Liver (tissue), 9 donors: ENCODE measurements around the gene TH. TPM values are rescaled to one million over a fixed set of nuclear protein-coding genes. Genes with fewer than 3 reads are reported as not detected.

Source experiments
- DNase-seq: peaks from one replicate; pipeline ENCODE4 v3.0.0-alpha.2; 2017; ENCODE audit warnings: low spot score
- H3K27ac ChIP-seq, 2 donors: one replicate each; pipeline ENCODE4 v1.7.0; 2013; ENCODE audit warnings: inconsistent platforms in 2 of 2, low read length in 2 of 2, control low read depth in 1 of 2, low read depth in 1 of 2, mild to moderate bottlenecking in 1 of 2
- H3K27me3 ChIP-seq, 4 donors: one replicate each; pipeline versions ENCODE4 v1.6.1 to v1.7.0; 2013; ENCODE audit warnings: low read length in 3 of 4, inconsistent platforms in 1 of 4, mild to moderate bottlenecking in 1 of 4, moderate library complexity in 1 of 4; ENCODE audit not compliant: control insufficient read depth in 4 of 4, insufficient read depth in 4 of 4
- H3K36me3 ChIP-seq, 4 donors: one replicate each; pipeline versions ENCODE4 v1.6.1 to v1.7.0; 2013; ENCODE audit warnings: low read length in 3 of 4, mild to moderate bottlenecking in 3 of 4, low read depth in 1 of 4, moderate library complexity in 1 of 4; ENCODE audit not compliant: control insufficient read depth in 4 of 4, insufficient read depth in 3 of 4
- H3K4me1 ChIP-seq, 4 donors: one replicate each; pipeline versions ENCODE4 v1.6.1 to v1.7.0; 2013; ENCODE audit warnings: low read length in 3 of 4, mild to moderate bottlenecking in 3 of 4, moderate library complexity in 1 of 4; ENCODE audit not compliant: control insufficient read depth in 4 of 4, insufficient read depth in 4 of 4
- H3K4me3 ChIP-seq, 3 donors: one replicate each; pipeline versions ENCODE4 v1.6.1 to v1.7.0; 2013; ENCODE audit warnings: low read length in 3 of 3, control low read depth in 1 of 3, low read depth in 1 of 3, mild to moderate bottlenecking in 1 of 3
- H3K9ac ChIP-seq, 2 donors: one replicate each; pipeline ENCODE4 v1.7.0; 2013; ENCODE audit warnings: low read length in 2 of 2, mild to moderate bottlenecking in 2 of 2, moderate library complexity in 2 of 2, control low read depth in 1 of 2, low read depth in 1 of 2
- H3K9me3 ChIP-seq, 4 donors: one replicate each; pipeline versions ENCODE4 v1.6.1 to v1.7.0; 2013; ENCODE audit warnings: low read length in 3 of 4; ENCODE audit not compliant: control insufficient read depth in 4 of 4
- EGR1 ChIP-seq, 2 donors: IDR thresholded peaks; 2 replicates each; pipeline ENCODE4 v1.6.1; 2016 to 2018; ENCODE audit warnings: antibody characterized with exemption in 2 of 2, low read depth in 2 of 2
- FOXA1 ChIP-seq: IDR thresholded peaks from 2 replicates; pipeline ENCODE4 v1.6.1; 2016; ENCODE audit warnings: antibody characterized with exemption
- FOXA2 ChIP-seq: IDR thresholded peaks from 2 replicates; pipeline ENCODE4 v1.6.1; 2016; ENCODE audit warnings: antibody characterized with exemption
- GABPA ChIP-seq, 2 donors: IDR thresholded peaks in 1 of 2; conservative IDR thresholded peaks in 1 of 2; 2 replicates each; pipeline ENCODE4 v1.6.1; 2016; ENCODE audit warnings: antibody characterized with exemption in 2 of 2, mild to moderate bottlenecking in 1 of 2, moderate library complexity in 1 of 2
- HNF4A ChIP-seq, 2 donors: conservative IDR thresholded peaks; 2 replicates each; pipeline ENCODE4 v1.6.1; 2016; ENCODE audit warnings: antibody characterized with exemption in 2 of 2, mild to moderate bottlenecking in 2 of 2
- HNF4G ChIP-seq: IDR thresholded peaks from 2 replicates; pipeline ENCODE4 v1.6.1; 2016; ENCODE audit warnings: antibody characterized with exemption
- JUND ChIP-seq, 2 donors: IDR thresholded peaks; 2 replicates each; pipeline ENCODE4 v1.6.1; 2016; ENCODE audit warnings: antibody characterized with exemption in 2 of 2
- NR2F2 ChIP-seq: IDR thresholded peaks from 2 replicates; pipeline ENCODE4 v1.6.1; 2016; ENCODE audit warnings: antibody characterized with exemption
- RAD21 ChIP-seq, 2 donors: IDR thresholded peaks; 2 replicates each; pipeline ENCODE4 v1.6.1; 2016; ENCODE audit warnings: antibody characterized with exemption in 2 of 2, mild to moderate bottlenecking in 2 of 2
- RXRA ChIP-seq, 2 donors: IDR thresholded peaks; 2 replicates each; pipeline ENCODE4 v1.6.1; 2017 to 2018; ENCODE audit warnings: antibody characterized with exemption in 2 of 2, mild to moderate bottlenecking in 1 of 2
- SP1 ChIP-seq: IDR thresholded peaks from 2 replicates; pipeline ENCODE4 v1.6.1; 2018; ENCODE audit warnings: antibody characterized with exemption, mild to moderate bottlenecking
- TAF1 ChIP-seq: conservative IDR thresholded peaks from 2 replicates; pipeline ENCODE4 v1.6.1; 2016; ENCODE audit warnings: antibody characterized with exemption, mild to moderate bottlenecking
- YY1 ChIP-seq: IDR thresholded peaks from 2 replicates; pipeline ENCODE4 v1.6.1; 2016; ENCODE audit warnings: antibody characterized with exemption, mild to moderate bottlenecking
- WGBS: extraction: QIAGEN DNeasy Blood & Tissue Kit; methylation state at CpG from one replicate; pipeline ENCODE4 v1.1.7; 2013; 5-methylcytosine and 5-hydroxymethylcytosine counted together
- polyA plus RNA-seq, 2 donors: library from polyadenylated mRNA; stranded (reverse) in 1 of 2; unstranded in 1 of 2; fragments of 200-250 nt in 1 of 2; fragments of >200 nt in 1 of 2; fragmentation: Nextera tagmentation in 1 of 2; extraction: Ambion mirVana in 1 of 2; gene quantifications; one replicate each; pipeline versions ENCODE4 v1.2.1 to v1.2.3, GENCODE V29; 2013 to 2015
- total RNA-seq, 2 donors: library from RNA; depleted of rRNA; stranded (reverse); fragments of >200 nt; gene quantifications; one replicate each; pipeline ENCODE4 v1.2.3, GENCODE V29; 2014
- TF ChIP-seq, protein P1 (sequence below): fragments of 150-350 bp; IDR thresholded peaks from 2 replicates; pipeline ENCODE4 v1.5.1; 2017; ENCODE audit warnings: improper control_type of control experiment, low read depth, low read length; ENCODE audit not compliant: missing input control
- TF ChIP-seq, protein P2 (sequence below): IDR thresholded peaks from 2 replicates; pipeline ENCODE4 v1.6.1; 2016; ENCODE audit warnings: antibody characterized with exemption
- TF ChIP-seq, protein P3 (sequence below): IDR thresholded peaks from 2 replicates; pipeline ENCODE4 v1.6.1; 2016; ENCODE audit warnings: antibody characterized with exemption
- TF ChIP-seq, protein P4 (sequence below): IDR thresholded peaks from 2 replicates; pipeline ENCODE4 v1.6.1; 2016; ENCODE audit warnings: antibody characterized with exemption, mild to moderate bottlenecking
- TF ChIP-seq, protein P5 (sequence below): IDR thresholded peaks from 2 replicates; pipeline ENCODE4 v1.6.1; 2016; ENCODE audit warnings: antibody characterized with exemption
- donor health status: healthy.
- donor health status: healthy.
- donor health status: healthy.
- donor health status: healthy.
- donor health status: healthy.

Gene TH
- total and polyA plus RNA-seq, 4 donors = 0.13 to 0.24 TPM; not detected in 2

DNA sequence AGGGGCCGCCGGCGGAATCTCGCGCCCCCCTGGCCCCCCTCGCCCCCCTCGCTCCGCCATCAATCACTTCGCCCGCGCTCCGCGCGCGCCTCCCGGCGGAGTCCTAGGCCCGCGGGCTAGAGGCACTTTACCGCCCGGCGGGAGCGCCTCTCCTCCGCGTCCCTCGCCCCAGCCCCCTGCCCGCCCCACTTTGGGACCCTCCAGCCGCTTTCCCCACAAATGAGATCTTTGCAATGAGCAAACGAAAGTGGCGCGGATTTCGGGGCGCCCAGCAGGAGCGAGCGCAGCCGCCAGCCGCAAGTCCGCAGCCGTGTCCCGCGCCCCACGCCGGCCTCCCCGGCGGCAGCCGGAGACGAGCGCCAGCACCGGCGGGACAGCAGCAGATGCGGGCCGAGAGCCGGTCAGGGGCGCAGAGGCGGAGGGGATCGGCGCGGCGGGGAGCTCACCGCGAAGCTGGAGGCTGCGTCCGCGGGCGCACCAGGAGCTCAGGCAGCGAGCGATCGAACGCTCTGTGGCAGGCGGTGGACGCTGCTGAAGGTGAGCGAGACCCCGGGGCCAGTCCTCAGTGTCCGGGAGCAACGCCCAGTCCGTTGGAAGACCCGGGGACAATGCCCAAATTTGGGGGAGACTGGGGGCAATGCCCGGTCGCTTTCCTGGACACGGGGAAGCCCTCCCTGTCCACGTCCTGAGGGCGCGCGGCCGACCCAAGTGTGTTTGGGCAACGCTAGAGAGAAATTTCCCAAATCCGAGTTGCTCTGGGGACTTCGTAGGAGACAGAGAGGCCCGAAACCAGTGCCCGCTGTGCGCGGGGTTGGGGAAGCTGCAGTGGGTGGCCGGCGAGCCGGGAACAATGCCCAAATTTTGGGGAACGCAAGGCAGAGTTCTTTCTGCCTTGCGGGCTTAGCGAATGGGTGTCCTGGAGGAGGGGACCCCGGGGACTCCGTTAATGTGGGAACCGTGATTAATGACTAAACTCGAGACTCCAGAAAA, 30.9 kb downstream of the TH start:
- Histone ChIP-seq H3K36me3 (peaks cover 9 to 16% (median 11%) of the 10 kb centered on the region in 4 donors), H3K9me3 (no peaks in the 10 kb centered on the region), H3K9ac (no peak overlapping the region), H3K4me3 (no peak overlapping the region), H3K27me3 (no peaks in the 10 kb centered on the region), H3K27ac (no peak overlapping the region), H3K4me1 (peaks cover 16 to 28% (median 17%) of the 10 kb centered on the region in 4 donors)
- 64% methylated on average over 102 of the region's 102 CpGs for WGBS
- DNase-seq = no peak
- TF ChIP-seq, protein P1, sequence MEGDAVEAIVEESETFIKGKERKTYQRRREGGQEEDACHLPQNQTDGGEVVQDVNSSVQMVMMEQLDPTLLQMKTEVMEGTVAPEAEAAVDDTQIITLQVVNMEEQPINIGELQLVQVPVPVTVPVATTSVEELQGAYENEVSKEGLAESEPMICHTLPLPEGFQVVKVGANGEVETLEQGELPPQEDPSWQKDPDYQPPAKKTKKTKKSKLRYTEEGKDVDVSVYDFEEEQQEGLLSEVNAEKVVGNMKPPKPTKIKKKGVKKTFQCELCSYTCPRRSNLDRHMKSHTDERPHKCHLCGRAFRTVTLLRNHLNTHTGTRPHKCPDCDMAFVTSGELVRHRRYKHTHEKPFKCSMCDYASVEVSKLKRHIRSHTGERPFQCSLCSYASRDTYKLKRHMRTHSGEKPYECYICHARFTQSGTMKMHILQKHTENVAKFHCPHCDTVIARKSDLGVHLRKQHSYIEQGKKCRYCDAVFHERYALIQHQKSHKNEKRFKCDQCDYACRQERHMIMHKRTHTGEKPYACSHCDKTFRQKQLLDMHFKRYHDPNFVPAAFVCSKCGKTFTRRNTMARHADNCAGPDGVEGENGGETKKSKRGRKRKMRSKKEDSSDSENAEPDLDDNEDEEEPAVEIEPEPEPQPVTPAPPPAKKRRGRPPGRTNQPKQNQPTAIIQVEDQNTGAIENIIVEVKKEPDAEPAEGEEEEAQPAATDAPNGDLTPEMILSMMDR = no peak
- TF ChIP-seq RXRA (IDR thresholded peaks at IDR 0.05) (no peak), GABPA (IDR thresholded peaks at IDR 0.05 in 1 of 2, conservative IDR thresholded peaks at IDR 0.05 in 1 of 2) (no peak), SP1 (no peak), HNF4G (no peak), NR2F2 (no peak), YY1 (no peak), EGR1 (IDR thresholded peaks at IDR 0.05; ENCODE audit: low read depth in 2 of 2) (no peak), TAF1 (no peak), HNF4A (conservative IDR thresholded peaks at IDR 0.05) (no peak), JUND (IDR thresholded peaks at IDR 0.05) (no peak), FOXA2 (no peak), RAD21 (IDR thresholded peaks at IDR 0.05) (no peak), FOXA1 (no peak)
- TF ChIP-seq, protein P2, sequence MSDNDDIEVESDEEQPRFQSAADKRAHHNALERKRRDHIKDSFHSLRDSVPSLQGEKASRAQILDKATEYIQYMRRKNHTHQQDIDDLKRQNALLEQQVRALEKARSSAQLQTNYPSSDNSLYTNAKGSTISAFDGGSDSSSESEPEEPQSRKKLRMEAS = no peak
- TF ChIP-seq, protein P3, sequence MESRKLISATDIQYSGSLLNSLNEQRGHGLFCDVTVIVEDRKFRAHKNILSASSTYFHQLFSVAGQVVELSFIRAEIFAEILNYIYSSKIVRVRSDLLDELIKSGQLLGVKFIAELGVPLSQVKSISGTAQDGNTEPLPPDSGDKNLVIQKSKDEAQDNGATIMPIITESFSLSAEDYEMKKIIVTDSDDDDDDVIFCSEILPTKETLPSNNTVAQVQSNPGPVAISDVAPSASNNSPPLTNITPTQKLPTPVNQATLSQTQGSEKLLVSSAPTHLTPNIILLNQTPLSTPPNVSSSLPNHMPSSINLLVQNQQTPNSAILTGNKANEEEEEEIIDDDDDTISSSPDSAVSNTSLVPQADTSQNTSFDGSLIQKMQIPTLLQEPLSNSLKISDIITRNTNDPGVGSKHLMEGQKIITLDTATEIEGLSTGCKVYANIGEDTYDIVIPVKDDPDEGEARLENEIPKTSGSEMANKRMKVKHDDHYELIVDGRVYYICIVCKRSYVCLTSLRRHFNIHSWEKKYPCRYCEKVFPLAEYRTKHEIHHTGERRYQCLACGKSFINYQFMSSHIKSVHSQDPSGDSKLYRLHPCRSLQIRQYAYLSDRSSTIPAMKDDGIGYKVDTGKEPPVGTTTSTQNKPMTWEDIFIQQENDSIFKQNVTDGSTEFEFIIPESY = no peak
- TF ChIP-seq, protein P4, sequence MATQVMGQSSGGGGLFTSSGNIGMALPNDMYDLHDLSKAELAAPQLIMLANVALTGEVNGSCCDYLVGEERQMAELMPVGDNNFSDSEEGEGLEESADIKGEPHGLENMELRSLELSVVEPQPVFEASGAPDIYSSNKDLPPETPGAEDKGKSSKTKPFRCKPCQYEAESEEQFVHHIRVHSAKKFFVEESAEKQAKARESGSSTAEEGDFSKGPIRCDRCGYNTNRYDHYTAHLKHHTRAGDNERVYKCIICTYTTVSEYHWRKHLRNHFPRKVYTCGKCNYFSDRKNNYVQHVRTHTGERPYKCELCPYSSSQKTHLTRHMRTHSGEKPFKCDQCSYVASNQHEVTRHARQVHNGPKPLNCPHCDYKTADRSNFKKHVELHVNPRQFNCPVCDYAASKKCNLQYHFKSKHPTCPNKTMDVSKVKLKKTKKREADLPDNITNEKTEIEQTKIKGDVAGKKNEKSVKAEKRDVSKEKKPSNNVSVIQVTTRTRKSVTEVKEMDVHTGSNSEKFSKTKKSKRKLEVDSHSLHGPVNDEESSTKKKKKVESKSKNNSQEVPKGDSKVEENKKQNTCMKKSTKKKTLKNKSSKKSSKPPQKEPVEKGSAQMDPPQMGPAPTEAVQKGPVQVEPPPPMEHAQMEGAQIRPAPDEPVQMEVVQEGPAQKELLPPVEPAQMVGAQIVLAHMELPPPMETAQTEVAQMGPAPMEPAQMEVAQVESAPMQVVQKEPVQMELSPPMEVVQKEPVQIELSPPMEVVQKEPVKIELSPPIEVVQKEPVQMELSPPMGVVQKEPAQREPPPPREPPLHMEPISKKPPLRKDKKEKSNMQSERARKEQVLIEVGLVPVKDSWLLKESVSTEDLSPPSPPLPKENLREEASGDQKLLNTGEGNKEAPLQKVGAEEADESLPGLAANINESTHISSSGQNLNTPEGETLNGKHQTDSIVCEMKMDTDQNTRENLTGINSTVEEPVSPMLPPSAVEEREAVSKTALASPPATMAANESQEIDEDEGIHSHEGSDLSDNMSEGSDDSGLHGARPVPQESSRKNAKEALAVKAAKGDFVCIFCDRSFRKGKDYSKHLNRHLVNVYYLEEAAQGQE = no peak
- TF ChIP-seq, protein P5, sequence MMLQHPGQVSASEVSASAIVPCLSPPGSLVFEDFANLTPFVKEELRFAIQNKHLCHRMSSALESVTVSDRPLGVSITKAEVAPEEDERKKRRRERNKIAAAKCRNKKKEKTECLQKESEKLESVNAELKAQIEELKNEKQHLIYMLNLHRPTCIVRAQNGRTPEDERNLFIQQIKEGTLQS = no peak
